GOT3 (cell line): Measurements from ENCODE around the gene SERTM1.

Experiments
- DNase-seq: peaks from one replicate; lab custom pipeline; 2025; ENCODE audit warnings: mixed read lengths; lab: John Stamatoyannopoulos, UW

SERTM1 gene

DNA sequence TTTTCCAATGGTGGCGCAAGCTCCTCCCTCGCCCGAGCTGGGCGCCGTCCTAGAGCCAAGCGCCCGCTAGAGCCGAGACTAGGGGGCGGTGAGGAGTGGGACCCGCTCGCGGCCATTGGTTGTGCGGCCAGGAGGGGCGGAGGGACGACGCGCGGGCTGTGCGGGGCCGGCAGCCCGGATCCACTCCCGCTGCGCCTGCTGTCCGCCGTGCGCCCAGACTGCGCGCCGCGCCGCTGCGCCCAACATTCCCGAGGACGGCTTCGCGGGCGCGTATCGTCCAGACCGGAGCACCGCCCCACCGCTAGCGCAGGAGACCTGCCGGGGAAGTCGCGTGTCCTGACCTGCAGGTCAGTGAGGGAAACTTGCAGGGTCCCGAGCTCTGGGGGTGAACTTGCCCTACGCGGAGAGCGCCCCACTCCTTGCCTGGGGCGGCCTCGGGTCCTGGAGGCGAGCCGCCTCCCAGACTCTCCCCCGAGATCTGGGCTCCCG lies at the start of gene SERTM1:
Gene SERTM1 (plus strand): TSS at position 183 of the 489 bp plus-strand sequence. CDS start 21,059 bp downstream, outside the sequence.
- DNase-seq, result no peak

DNA sequence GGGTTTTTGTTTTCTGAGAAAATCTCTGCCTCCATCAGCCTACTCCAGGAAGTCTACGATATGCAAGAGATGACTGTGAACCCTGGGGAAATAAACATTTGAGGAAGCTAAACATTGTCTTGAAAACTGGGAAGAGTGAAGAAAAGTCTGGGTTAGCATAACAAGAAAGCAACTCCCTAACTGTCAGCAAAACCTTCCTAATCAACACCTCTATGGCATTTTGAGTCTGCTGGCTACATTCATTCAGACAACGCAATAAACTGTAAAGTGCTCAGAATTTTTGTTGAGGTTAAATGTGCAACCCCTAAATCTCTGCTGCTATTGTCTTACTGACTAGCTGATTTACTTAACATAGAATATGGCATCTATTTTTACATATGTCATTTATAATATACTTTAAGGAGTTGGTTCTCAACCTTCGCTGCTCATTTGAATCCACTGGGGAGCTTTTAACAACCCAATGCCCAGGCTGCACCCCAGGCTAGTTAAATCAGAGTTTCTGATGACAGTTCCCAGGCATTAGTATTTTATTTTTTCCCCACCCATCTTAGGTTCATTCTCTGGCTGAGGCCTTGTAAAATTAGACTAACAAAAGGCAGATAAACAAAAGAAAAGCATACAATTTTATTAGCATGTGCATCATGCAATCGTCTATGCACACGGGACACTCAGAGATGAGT lies 45.3 kb upstream of the SERTM1 start:
- DNase-seq, result no peak

DNA sequence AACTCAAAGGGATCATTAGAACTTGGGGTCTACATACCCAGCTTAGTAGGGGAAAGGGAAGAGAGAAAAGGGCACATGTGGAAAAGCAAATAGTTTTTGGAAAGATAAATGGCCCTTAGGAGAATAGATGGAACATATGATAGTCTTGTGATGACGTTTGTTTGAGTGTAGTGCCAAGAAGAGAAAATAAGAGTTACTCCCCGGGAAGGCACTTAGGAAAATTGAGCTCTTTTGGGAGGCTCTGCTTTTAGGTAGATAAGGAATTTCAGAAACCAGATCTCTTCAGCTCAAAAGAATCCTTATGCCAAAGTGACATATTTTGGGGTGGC lies 44.8 kb upstream of the SERTM1 start:
- DNase-seq, result no peak

DNA sequence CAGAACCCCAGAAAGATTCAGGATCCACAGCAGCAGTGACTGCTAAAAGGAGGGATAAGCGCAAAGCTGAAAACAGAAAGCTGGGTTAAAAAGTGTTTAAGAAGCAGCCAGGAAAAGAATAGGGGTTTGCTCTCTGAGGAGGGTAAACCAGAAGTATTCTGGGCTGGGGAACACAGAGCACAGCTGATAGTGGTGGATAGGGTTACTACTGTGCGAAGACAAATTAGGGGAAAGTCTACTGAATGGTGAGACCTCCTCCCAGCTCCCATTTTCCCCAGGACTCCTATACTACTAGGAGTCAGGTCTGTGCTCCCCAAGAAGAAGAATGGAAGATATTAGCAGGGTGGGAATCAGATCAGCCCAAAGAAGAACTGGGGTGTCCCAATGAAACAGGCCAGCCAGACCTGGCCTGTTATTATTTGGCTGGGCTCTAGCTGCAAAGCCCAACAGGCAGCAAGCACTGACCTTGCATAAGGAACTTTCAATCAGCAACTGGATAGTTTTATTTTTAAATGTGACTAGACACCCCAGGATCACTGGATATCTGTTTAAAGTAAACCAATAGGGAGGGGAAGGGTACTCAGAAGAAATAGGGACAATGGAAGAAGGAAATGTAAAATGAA lies 43.5 kb upstream of the SERTM1 start:
- no peak for DNase-seq

DNA sequence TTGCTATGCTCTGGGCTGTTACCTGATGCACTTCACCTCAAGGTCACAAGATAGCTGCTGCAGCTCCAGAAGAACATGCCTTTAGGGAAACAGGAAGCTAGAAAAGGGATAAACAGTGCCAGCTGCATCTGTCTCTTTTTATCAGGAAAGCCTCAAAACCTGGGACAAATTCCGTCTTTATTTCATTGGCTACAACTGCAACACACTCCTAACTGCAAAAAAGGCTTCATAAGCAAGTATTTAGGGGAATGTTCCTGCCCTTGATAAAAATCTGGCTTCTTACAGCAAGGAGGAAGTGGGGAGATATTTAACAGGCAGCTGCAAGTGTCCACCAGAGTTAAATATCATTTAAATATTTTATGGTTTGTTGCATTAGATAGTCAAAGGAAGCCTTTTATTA lies 34.2 kb upstream of the SERTM1 start:
- DNase-seq, result no peak

DNA sequence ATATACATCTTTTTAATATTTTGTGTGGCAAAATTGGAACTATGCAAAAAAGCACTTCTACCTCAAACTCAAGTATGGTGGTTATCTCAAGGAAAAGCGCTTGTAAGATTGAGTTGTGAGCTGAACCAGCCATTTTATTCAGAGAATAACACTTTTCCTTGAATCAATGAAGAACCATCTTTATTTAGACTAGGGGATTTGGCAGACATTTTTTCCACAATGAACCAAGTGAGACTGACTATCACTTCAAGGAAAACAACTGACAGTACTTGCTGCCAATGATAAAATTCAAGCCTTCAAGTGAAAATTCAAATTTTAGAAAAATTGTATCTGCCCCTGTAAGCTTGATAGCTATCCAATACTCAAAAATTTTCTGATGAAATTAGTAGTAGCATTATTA lies 23.2 kb upstream of the SERTM1 start:
- DNase-seq, result no peak

DNA sequence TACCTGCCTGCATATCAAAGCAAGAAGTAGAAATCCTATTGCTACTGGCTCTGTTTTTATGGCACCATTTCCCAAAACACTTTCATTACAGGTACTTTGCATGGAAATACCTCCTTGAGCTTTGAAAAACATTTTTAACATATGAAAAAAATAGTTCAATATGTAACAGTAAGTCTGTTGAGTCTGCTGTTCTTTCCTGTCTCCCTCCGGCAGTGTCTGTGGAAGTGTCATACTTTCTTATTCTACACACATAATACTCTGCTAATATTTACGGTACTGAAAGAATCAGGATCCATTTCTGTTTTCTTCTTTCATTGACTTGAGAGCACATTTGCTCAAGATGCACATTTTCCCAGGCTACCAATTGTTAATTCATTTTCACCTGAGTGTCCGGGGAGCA lies 8.2 kb upstream of the SERTM1 start:
- DNase-seq, result no peak

DNA sequence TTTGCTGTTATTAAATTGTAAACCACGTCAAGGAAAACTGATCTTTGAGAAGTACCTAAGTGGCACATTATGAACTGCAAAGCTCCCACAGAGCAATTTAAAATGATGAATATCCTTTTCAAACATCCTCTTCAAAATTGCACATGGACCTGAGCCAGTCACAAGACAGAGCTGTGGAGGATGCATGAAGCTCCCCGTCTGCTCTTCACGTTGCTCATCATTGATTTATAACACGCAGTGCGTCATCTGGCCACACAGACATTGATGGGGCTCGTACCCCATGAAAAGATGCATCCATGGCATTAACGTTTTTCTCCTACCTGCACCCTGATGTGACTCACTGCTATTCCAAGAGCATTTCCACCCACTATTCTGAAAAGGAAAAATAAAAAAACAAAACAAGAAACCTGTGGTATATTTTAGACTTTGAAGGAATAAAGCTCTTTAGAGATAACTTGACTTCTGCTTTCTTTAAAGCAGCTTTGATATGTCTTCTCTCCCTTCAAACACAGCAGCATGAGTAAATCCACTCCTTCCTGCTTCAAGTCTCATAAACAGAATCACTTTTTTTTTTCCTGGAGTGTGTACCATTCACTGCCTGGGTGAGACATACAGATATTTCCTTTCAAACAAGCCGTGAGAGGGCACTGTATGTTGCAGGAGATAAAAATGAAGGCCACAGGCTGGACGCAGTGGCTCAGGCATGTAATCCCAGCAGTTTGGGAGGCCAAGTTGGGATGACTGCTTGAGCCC lies 7.2 kb upstream of the SERTM1 start:
- no peak for DNase-seq

DNA sequence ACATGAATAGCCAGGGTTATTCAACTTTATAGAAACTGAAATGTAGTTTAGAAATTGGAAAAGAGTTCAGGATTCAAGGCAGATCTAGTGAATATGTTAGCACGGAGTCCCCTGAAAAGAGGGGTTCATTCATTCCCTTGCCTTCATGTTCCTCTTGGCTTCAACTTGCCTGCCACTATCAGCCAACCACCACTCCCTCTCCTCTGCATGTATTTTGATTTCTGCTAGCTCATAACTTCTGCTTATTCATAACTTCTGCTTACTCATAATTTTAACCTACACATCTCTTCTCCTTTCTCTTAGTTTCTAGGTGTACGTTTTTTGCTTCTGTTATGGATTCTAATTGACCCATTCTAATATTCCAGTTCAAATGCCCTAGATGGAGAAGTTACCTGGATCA lies 5.5 kb upstream of the SERTM1 start:
- DNase-seq, result no peak

DNA sequence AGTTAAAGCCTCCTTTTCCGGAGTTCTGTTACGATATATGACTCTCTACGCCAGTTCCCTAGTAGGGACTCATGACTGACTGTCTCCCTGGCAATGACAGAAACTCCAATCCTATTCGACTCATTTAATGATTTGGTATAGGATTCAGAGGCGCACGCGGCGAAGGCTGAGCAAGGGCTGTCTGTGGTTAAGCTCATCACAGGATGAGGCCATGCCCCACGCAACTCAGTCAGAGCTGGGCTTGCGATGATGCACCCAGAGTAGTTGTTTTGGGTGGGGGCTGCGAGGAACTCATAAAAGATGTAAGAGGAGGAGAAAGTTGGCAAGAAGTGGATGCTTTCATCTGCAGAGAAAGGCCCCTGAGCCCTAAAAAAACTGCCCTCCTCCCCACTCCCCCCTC lies 468 bp upstream of the SERTM1 start:
- DNase-seq, result no peak

DNA sequence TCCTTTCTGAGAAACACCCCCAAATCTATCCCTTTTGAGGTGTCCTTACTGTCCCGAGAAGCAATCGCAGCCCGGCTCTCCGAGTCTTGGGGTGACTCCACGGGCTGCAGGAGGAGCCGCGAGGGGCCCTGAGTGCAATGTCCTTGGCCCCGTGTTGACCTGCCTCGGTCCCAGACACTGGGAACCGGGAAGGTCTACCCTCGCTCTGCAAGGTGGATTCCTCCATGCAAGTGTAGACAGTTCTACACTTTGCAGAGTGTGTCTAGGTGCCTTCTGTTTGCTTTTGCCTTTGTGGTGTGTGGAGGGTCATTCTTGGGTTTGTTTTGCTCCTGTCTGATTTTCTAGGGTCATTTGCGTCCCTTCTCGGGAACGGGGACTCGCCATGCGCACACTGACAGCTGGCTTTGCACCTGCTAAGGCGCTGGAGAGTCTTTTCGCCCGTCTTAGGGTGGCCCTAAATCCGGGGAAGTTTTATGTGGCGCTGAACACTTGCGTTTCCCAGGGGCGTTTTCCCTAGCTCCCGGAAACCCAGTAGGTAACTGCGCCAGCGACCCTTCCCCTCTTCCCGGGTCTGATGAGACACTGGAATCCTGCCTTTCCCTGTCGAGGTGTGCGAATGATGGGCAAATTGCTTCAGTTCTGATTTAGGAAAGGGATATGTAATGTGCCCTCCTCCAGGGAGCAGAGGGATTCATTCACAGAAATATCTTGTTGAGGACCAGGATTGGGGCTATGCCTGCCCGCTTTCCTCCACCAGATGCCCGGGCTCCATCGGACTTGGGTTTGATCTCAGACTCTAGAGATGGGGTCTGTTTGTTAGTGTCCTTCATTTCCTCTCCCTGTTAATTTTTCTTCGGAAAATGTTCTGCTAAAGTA lies 755 bp downstream of the SERTM1 start:
- DNase-seq, result no peak

DNA sequence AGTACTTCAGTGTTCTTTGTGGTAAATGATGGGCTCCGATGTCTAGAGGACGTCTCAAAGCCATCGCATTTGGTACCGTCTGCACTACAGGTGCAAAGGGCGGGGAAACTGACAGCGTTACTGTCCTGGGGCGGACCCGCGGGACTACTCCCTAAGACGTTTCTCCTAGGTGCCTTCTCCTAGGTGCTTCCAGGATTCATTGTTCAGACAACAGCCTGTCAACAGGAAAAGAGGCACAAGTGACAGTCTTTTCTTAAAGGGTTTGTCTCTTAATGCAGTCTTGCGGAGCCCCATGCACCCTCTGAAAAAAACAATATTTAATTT lies 1.4 kb downstream of the SERTM1 start:
- no peak for DNase-seq

DNA sequence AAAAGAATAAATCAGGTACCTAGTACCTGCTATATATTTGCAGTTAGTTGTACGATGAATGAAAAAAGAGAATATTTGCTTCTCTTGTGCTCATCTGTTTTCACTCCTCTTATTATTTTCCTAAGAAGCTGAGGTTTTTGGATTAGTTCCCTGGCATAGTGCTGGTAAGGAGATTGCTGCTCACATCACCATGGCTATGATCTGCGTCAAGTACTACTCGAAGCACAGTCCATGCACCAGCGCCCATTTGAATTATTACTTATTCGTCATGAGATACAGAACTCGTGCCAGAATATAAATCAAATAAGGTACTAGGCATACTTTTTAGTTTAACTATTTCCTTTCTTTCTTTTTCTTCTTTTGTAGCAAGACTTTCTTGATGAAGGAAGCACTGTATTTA lies 7.1 kb downstream of the SERTM1 start:
- DNase-seq, result no peak

DNA sequence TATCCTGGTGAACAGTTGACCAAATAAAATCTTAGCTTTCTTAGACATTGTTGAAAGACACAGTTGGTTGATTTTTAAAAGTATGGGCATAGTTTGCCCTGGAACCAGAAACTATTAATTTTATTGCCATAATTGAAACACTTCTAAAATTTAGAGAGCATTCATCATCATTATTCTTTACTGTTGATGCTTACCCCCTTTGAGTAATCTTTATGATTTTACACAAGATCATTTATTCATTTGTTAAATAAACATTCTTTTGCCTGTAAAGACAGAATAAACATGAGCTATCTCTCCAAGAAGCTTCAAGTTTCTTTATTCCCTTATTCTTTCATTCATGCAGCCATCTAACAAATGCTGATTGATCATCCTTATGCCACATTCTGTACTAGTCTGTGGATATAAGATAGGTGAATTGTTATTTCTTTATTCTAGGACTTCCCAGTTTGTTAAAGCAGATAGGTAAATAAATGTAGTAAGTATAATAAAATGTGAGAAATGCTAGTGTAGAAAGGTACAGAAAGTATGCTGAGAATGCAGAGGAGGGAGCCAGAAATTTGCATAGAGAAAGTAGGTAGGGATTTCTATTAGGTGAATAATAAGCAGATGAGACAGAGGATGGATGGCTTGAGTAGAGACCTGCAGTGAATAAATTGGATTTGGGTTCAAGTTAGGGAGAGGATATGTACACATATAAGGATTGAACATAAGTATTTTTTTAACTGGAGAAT lies 8.2 kb downstream of the SERTM1 start:
- no peak for DNase-seq

DNA sequence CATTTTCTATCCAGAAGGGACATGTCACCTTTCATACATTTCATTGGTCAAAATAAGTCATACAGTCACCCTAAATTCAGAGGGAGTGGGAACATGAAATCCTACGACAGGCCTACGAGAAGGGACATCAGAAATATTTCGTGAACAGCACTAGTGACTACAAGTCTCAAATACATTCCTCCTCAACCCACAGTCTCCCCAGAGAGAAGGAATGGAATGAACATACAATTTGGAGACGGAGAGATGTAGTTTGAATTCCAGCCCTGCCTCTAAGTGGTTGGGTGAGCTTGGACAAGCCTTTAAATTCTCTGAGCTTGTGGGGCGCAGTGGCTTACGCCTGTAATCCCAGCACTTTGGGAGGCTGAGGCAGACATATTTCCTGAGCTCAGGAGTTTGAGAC lies 9.9 kb downstream of the SERTM1 start:
- DNase-seq, result no peak

DNA sequence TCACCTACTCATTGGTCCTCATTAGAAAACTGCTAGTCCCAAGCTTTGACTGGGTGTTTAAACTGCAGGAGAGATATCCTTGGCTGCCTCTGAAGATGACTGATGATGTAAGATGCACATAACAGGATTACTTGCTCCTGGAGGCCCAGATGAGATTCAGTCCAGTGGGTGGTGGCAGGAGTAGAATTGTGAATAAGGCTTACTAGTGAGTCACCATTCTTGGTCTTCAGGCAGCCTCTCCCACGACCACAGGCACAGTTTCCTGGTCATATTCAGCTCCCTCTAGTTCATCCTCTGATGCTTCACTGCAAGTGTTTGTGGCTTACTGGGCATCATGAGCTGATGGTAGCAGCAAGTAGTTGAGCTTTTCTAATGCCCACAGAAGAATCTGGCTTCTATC lies 12.1 kb downstream of the SERTM1 start:
- no peak for DNase-seq

DNA sequence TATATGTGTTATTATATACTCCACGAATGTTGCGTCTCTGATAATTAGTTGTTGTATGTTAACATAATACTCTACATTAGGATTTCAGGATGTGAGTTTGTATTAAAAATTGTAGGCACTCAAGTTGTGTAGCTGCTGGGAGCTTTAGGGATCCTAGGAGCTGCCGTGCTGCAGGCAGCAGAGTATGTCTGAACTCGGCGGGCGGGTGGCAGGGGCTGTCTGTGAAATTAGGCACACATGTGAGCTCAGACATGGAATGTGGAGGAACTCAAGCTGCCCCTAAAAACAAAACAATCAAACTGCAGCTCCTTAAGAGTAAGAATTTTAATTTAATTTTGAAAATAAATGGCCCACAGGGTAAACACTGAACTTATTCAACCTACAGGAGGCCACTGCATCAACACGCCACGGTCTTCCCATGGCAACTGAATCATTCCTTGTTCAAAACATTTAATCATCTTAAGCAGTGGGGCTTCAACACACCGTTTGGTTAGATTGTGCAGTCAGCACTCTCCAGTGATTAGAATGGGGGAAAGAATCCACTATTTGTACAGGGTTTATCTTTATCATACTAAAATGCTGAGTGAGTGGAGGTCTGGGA lies 22.7 kb downstream of the SERTM1 start:
- no peak for DNase-seq

DNA sequence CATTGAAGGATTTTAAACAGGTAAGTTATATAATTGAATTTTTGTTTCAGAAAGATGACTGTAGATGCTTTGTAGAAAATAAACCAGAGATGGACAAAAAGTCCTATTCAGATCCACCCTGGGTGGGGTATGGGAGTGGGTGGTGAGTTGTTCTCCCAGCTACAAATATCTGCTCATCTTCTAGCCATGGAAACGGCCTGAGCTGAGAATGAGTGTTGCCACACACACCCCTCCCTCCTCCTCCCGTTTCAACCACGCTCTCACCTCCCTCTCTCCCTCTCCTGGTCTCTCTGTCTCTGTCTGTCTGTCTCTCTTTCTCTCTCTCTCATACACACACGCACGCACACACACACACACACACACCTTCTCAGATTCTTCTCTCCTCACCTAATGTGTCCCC lies 26.4 kb downstream of the SERTM1 start:
- no peak for DNase-seq

DNA sequence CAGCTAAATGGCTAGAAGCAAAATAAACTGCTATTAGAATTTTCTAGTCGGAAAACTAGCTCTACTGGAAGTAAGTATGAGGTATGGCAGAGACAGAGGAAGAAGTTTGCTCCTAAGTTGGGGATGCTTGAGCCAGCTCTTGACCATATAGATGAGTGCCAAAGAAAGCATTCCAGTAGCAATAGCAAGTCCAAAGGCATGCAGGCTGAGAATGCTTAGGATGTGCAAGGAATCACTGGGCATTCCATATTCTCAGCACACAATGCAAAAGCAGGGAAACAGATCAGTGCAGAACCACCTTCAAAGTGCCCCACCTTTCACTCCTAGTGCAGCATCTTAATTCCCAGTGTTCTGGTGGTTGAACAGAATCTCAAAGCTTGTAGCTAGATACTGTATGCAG lies 32.9 kb downstream of the SERTM1 start:
- no peak for DNase-seq

DNA sequence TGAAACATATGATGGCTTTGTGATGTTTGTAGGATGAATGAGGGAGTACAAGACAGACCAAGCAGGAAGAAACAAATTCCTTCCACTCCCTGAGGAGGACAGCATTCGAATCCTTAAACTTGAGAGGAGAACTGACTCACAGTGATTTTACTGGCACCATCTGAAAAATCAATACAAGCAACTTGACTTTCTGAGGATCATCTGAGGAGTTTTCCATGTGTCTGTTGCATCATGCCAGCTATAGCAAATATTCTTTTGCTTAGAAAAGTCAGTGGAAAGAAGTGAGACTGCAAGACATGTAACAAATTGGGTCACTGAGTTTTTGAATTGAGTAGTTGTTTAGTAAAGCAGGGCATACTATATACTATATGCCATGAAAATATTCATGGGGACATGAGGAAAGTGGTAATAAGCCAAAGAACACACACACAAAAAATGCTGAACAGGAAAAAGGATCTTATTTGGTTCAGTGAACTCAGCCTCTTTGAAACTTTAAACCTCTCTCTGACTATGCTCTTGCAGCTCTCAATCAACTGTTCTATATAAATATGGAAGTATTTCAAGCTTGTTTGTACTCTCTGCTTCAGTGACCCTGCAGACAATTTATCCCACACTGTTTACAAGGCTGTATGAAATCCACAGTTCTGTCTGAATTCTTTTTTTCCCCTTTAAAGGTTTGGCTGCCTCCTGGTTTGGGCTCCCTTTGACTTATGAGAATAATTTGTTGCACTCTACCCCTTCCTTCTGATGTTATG lies 35.5 kb downstream of the SERTM1 start:
- DNase-seq, result no peak

DNA sequence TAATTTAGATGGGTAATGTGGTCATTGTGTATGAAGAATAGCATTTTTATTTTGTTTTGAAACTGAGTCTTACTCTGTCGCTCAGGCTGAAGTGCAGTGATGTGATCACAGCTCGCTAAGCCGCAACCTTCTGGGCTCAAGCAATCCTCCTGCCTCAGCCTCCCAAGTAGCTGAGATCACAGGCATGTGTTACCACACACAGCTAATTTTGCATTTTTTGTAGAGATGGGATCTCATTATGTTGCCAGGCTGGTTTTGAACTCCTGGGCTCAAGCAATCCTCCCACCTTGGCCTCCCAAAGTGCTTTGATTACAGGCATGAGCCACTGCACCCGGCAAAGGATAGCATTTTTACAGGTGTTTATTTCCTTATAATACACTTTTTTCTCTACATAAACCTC lies 36.6 kb downstream of the SERTM1 start:
- no peak for DNase-seq
